ENCODE measurements around the gene TCIRG1.

The TCIRG1 gene

DNA sequence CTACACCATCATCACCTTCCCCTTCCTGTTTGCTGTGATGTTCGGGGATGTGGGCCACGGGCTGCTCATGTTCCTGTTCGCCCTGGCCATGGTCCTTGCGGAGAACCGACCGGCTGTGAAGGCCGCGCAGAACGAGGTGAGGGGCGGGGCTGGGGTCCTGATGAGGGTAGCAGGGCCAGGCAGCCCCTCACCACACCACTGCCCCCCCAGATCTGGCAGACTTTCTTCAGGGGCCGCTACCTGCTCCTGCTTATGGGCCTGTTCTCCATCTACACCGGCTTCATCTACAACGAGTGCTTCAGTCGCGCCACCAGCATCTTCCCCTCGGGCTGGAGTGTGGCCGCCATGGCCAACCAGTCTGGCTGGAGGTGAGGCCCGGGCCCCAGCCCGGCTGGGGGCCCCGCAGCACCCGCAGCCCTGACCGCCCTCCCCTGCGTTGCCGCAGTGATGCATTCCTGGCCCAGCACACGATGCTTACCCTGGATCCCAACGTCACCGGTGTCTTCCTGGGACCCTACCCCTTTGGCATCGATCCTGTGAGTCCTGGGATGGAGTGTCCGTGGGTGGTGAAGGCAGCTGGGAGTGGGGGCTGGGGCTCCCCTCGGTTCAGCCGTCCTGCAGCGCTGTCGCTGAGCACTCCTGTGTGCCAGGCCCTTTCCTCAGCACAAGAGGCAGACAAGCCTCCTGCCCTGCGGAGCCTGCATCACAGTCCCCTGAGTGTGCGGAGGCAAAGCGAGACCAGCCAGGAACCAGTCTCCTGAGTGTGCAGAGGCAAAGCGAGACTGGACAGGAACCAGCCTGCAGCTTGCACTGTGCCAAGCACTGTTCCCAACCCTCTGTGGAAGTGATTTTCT lies 8.8 kb downstream of the TCIRG1 start:
- DNase-seq (ENCODE audit: extremely low spot score, insufficient read length, low read depth) (no peak), FAIRE-seq (no peak)

DNA sequence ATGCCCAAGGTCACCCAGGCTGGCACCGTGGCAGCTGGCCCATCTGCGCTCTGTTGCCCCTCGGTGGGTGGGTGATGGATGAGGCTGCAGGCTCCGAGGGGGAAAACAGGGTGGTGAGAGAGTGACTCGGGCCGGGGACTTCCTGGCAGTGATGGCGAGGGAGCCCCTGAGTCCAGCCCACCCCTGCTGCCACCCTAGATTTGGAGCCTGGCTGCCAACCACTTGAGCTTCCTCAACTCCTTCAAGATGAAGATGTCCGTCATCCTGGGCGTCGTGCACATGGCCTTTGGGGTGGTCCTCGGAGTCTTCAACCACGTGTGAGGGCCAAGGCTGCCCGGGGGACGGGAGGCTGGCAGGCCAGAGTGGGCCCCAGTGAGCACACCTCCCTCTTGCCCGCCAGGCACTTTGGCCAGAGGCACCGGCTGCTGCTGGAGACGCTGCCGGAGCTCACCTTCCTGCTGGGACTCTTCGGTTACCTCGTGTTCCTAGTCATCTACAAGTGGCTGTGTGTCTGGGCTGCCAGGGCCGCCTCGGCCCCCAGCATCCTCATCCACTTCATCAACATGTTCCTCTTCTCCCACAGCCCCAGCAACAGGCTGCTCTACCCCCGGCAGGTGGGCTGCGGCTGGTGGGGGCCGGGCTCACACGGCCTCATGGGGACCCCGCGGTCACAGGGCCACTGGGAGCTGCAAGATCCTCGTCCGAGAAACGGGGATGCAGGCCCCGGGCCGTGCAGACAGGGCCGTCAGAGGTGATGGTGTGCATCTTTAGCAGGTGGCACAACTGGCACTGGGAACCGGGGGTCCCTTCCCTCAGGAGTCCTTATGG lies 10.1 kb downstream of the TCIRG1 start:
- DNase-seq (ENCODE audit: extremely low spot score, insufficient read length, low read depth) (no peak), FAIRE-seq (no peak)

DNA sequence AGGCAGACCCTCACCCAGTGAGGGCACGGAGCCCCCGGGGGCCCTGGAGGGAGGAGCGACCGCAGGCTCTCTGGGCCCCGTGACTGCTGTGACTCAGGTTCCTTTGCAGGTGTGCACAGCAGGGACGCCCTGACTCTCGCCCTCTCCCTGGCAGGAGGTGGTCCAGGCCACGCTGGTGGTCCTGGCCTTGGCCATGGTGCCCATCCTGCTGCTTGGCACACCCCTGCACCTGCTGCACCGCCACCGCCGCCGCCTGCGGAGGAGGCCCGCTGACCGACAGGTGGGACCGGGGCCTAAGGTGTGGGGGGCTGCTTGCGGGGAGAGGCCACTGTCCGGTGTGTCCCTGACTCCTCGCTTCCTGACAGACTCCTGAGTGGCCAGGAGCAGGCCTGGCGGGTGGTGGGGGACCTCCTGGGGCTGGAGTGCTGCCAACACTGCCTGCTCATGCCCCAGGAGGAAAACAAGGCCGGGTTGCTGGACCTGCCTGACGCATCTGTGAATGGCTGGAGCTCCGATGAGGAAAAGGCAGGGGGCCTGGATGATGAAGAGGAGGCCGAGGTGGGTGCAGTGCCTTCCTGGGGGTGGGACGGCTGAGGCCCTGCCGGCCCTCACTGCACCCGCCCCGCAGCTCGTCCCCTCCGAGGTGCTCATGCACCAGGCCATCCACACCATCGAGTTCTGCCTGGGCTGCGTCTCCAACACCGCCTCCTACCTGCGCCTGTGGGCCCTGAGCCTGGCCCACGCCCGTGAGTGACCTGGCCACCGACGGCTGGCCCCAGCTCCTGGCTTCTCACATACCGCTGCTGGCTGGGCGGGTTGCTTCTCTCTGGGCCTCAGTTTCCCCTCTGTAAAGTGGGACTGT lies 10.9 kb downstream of the TCIRG1 start:
- FAIRE-seq: no peak
- no peak for DNase-seq (ENCODE audit: extremely low spot score, insufficient read length, low read depth)

DNA sequence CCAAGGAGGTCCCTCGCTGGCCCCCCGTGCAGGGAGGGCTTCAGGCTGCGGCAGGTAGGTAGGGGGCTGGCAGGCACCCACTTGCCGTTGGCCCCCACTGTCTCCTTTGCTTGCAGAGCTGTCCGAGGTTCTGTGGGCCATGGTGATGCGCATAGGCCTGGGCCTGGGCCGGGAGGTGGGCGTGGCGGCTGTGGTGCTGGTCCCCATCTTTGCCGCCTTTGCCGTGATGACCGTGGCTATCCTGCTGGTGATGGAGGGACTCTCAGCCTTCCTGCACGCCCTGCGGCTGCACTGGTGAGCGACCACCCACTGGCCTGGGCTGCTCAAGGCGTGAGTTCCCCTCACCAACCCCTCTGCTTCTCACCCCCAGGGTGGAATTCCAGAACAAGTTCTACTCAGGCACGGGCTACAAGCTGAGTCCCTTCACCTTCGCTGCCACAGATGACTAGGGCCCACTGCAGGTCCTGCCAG lies 11.6 kb downstream of the TCIRG1 start:
- FAIRE-seq (no peak), DNase-seq (ENCODE audit: extremely low spot score, insufficient read length, low read depth) (no peak)

DNA sequence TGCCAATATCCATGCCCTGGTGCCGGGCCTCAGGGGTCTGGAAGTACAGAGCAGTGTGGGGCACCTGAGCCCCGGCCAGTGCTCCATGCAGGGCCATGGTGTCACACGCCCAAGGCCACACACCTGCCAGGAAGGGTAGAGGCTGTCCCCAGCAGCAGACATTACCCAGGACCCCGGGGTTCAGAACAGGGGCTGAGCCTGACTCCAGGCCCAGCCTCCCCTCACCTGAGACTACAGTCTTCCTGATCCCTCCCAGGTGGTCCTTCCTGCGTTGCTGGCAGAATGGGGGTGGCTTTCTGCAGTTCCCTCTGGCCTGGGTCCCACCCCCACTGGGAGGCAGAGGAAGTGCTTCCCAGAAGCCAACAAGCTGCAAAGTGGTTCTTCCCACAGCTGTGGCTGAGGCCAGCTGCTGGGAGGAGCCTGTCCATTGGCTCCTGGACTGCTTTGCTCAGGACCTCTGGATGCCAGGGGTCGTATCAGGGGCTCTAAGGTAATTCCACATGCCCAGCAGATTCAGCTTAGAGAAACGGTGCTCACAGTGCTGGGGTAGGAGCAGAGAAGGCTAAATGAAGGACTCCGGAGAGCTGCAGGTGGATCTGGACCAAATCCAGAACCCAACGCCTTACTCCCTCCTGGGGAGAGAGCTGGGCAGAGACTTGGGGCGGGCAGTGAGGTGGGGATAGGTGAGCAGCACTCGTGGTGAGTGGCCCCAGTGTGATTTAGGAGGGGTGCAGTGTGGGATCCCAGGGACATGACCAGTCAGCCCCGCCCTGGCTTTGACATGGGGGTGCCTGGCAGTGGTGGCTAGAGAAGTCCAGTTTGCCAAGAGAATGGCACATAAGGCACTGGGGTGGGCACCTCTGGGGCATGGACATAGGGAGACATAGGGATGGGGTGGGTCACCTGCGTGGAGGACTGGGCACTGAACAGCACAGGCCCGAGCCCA lies 12.6 kb downstream of the TCIRG1 start:
- DNase-seq (ENCODE audit: extremely low spot score, insufficient read length, low read depth) (no peak), FAIRE-seq (no peak)

DNA sequence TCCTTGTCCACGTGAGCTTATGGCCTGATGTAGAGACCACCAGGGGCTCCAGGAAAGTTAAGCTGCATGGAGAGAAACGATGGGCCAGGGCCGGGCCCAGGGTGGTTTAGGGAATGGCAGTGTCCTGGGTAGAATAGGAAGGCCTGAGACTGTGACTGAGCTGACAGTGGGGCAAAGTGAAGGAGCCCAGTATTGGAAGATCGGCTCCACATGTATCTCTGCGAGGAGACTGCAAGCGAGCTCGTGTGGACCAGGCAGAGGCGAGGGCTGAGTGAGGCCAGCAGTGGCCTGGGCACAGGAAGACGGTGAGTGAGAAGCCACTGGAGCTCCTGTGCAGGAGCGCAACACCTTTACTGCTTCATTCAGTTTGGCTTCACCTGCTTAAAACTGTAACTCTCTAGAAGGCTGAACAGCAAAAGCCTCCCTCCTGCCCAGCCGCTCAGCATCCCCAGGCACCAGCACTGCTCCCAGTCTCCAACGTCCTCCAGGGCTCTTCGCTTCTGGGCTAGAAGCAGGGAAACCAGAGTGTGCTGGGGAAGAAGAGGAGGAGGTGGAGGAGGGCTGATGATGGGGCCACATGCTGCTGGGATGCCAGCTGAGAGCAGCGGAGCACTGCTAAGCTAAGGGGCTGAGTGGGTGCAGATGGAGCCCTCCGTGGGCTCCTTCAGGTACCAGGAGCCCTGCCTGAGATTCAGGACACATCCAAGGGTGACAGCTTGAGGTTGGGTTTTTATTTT lies 13.5 kb downstream of the TCIRG1 start:
- DNase-seq (ENCODE audit: extremely low spot score, insufficient read length, low read depth) (no peak), FAIRE-seq (no peak)

DNA sequence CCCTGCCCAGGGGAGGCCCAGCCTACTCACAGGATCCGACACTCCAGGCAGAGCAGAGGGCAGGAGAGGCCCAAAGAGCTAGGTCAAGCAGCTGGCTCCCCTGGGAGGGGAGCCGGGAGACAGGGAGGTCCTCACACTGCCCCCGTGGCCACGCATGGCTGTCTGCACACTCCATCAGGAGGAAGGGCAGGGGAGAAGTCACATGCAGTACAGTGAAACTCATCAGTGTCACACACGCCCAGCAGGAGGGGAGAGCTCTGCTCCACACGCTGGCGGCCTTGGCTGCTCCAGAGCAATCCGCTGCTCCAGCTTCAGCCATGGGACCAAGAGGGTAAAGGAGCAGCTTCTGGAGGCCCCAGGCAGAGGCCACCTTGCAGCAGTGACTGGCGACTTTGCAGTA lies 14.3 kb downstream of the TCIRG1 start:
- FAIRE-seq (no peak), DNase-seq (ENCODE audit: extremely low spot score, insufficient read length, low read depth) (no peak)

DNA sequence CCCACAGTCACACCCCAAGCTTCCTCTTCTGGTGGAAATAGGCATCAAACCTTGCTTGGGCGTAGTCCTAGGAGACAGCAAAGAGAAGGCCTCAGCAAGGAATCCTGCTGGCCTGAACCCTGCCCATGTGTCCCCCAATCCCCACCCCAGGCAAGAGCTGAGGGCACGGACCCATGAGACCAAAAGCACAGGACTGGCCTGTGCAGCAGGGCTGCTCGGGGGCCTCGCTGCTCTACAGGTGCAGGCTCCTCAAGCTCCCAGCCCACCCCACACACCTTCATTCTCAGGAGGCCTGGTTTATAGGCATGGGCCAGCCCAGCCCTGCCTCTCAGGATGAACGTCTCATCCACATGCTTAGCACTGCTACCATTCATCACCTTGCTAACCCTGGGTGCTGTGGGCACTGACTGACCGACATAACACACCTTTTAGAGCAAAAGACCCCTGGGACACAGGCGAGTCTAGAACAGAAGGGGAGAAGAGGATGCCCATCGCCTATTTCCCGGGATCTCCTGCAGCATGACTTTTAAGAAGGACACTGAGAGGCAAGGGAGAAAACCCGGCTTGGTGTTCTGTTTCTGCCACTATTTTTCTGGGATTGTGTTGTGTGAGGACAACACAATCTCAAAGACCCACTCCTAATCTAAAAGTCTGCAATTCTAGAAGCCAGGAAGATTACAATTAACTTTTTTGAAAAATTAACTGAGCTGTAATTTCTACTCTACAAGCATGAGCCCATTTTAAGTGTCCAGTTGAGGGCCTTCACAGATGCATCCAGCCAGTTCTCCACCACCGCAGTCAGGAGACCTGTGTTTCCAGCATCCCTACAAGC lies 15.4 kb downstream of the TCIRG1 start:
- FAIRE-seq: no peak
- DNase-seq (ENCODE audit: extremely low spot score, insufficient read length, low read depth): no peak

DNA sequence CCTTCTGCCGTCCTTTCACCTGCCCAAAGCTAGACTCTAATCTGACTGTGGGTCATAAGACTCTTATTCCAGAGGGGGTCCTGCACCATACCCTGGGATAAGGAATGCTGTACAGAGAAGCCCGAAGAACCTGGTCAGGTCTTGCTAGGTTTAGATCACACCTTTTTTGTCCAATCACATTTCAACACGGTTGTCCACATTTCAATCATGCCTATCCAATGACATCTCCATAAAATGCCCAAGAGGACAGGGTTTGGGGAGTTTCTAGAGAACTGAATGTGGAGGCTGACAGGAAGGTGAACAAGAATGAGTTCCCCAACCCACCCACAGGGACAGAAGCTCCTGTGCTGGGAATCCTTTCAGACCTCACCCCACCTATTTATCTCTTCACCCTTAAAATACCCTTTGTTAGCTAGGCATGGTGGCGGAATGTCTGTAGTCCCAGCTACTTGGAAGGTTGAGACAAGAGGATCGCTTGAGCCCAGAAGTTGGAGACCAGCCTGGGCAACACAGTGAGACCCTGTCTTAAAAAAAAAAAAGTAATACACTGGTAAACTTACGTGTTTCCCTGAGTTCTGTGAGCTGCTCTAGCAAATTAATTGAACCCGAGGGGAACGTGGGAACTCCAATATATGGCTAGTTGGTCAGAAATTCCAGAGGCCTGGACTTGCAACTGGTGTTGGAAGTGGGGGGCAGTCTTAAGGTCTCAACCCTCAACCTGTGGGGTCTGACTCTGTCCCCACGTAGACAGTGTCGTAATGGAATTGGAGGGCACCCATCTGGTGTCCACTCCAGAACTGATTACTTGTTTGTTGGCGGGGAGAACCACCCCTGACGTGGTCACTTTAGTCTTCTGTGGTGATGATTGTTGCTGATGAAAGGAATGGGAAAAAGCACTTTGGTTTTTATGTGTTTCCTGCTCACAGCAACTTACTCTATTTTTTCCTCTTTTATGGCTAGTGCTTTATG lies 17.8 kb downstream of the TCIRG1 start:
- no peak for DNase-seq (ENCODE audit: extremely low spot score, insufficient read length, low read depth)
- no peak for FAIRE-seq

DNA sequence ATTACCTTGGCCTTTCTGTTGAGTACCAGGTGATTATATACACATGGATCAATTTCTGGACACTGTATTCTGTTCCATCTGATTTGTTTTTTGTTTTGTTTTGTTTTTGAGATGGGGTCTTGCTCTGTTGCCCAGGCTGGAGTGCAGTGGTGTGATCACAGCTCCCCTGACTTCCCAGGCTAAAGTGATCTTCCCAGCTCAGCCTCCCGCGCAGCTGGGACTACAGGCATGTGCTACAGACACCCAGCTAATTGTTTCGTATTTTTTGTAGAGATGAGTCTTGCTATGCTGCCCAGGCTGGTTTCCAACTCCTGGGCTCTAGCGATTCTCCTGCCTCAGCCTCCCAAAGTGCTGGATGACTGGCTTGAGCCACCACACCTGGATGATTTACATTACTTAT lies 19.0 kb downstream of the TCIRG1 start:
- FAIRE-seq (no peak), DNase-seq (ENCODE audit: extremely low spot score, insufficient read length, low read depth) (no peak)

DNA sequence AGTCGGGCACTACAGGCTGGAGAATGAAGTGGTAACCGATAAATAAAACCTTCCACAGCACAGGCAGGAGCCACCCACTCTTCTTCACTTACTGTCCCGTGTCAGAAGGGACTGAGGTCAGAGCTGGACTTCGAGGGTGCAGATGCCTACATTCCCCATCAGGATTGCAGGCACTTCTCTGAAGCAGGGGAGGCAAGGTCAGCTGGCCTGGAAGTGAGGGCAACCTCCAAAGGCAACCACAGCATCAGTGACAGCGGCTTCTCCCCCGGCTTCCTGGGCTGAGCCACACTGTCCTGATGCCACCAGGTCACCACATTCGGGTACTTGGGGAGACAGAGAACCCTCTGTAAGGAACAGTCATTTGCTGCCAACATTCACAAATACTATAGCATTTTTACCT lies 22.7 kb downstream of the TCIRG1 start:
- no peak for DNase-seq (ENCODE audit: extremely low spot score, insufficient read length, low read depth)
- no peak for FAIRE-seq

DNA sequence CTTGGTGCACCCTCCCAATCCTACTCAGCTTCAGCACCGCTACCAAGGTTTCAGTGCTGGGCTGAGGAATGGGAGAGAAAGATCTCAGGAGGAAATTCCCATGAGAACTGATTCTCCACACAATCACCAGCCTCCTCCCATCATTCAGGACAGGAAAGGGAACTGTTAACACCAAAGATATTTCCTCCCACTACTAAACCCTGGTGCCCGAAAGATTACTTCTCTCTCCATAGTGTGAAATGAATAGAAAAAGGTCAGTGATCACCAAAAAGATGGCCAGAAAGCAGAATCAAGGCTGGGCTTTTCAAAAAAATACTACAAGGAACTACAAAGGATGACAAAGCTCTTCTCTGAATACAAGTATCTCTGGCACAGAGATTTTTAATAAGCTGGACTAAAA lies 26.1 kb downstream of the TCIRG1 start:
- no peak for FAIRE-seq

DNA sequence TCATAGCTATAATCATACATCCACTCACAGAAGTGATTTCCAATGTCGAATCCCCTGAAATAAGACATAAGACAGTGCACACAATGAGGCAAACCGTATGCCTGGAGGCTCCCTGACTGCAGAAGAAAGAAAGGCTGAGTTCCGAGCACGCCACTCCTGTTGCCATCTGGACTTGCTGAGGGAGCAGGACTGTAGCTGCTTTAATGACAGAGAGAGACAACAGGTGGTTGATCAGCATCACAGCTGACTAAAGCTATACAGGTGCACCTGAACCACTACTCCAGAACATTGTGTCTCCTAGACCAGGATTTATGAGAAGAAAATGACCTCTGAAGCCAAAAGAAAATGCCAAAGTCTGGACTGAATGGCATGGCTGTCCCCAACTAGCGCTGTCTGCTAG lies 27.0 kb downstream of the TCIRG1 start:
- FAIRE-seq (no peak), DNase-seq (ENCODE audit: extremely low spot score, insufficient read length, low read depth) (no peak)

More for the DNA sequence above, 26.1 kb downstream of the TCIRG1 start:
- DNase-seq (ENCODE audit: extremely low spot score, insufficient read length, low read depth): no peak

DNA sequence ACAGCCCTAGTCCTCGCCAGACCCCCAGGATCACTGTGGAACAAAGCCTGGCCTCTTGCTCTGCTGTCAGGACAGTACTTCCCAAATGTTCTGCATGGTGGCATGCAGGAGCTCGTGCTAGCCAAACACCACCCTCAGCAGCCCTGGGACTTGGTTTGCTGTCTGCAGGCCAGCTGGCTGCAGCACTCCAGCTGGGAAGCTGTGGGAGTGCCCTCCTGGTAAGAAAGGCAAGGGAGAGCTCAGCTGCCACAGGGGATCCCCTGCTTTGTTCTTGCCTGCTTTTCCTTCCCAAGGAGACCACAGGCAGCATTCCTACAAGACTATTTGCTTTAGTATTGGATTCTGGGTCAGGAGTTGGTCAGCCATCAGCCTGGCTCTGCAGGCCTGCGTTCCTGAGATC lies 27.9 kb downstream of the TCIRG1 start:
- FAIRE-seq (no peak), DNase-seq (ENCODE audit: extremely low spot score, insufficient read length, low read depth) (no peak)

DNA sequence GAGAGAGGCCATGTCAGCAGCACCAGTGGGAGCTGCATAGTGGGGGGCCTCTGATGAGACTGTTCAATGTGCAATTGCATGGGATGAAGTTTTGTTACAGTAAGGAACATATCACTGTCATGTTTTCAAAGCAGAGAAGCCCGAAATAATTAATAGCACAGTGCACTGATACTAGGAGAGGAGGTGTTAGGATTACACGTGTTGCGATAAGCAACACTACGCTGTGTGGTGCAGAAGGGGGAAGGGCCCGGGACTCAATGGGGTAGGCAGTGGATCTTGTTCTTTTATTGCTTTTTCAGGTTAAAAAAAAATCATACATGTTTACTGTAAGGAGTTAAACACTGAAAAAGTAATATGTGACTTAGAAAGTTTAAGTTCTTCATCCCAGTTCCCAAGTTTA lies 29.2 kb downstream of the TCIRG1 start:
- no peak for FAIRE-seq
- no peak for DNase-seq (ENCODE audit: extremely low spot score, insufficient read length, low read depth)

DNA sequence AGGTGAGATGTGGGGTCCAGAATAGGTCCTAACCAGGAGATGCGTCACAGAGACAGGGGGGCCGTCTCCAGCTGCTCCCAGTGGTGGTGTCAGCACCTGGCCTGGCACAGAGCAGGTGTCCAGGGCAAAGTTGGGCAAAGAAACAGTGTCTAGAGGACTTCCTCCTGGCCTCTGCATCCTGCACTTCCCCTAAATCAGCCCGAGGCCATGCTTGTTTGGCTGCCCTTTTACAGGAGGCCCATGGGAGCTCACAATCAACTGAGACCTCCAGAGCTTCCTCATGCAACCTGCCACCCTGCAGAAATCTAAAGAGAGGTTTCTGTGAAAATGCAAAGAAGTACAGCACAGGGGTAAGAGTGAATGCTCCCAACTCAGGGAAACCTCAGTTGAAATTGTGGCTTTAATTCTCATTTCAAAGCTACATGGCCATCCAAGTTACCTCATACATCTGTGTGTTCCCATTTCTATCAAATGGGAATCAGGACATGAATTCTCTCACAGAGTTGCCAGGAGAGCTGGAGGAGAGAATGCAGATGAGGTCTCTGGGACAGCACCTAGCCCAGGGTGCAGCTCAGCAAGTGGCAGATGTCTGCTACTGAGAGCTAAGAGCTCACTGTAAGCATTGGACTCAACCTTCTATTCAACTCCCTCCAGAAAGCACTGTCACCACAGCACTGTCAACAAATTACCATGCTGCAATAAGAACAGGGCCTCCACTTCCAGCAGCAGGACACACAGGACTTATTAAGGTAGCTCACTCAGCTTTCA lies 32.6 kb downstream of the TCIRG1 start:
- FAIRE-seq (no peak), DNase-seq (ENCODE audit: extremely low spot score, insufficient read length, low read depth) (no peak)

Measured in GM18507 (cell line).